SKM-1 treated with dmso at 0.1 percent for 144 hours (cell line): ENCODE measurements around the gene NFATC4.
"Not testable (repeated sequence)": the region's sequence is repeated elsewhere in the genome, so short reads cannot be mapped to it uniquely, and the experiment has no call there.

Experiments used
- DNase-seq: peaks from one replicate; lab custom pipeline; 2025; ENCODE audit not compliant: unreplicated experiment; lab: John Stamatoyannopoulos, UW

The NFATC4 gene

GRCh38 chr14:24338843-24339242 is 29.1 kb upstream of the NFATC4 start:
- no peak for DNase-seq

DNA sequence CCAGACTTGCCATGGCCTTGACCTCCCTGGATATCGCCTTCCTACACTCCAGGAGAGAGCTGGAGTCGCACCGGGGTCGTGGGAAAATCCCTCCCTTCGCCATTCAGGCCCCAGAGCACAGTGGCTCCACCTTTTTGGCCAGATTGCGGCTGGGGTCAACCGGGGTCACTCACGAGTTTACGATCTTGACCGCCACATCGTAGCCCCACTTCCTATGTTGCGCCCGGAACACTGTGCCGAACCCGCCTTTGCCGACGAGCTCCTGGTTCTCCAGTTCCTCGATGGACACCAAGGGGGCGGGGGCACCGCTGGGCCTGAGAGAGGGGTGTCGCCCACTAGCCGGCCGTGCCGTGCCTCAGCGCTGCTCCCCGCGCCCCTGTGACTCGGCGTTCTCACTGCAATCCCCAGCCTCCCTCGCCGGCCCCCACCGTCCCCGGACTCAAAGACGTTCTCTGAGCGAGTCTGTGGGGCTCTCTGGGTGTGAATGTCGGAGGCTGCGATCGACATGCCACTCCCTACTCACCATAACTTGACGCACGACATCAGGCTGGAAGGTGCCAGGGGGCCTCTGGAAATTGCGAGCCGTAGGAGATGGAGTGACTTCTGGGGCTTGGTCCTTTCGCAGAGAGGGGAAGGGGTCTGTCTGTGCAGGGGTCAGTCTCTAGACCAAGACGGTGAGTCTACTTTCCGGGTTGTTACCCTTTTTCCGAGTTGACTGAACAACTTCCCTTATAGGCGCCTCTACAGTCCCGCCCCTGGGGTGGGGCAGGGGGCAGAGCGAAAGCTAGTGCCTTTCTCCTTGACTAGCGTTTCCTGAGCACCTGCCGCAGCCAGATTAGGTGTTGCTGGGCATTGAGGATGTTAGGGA is 28.5 kb upstream of the NFATC4 start, which contains the start of gene RIPK3:
RIPK3 (minus strand) TSS at position 708 of the 868 bp plus-strand sequence; CDS start at position 543, 165 bp downstream.
- no peak for DNase-seq

GRCh38 chr14:24340606-24341005 is 27.4 kb upstream of the NFATC4 start:
- DNase-seq, result no peak

- DNase-seq, result no peak
Measured at GRCh38 chr14:24342889-24343288, 25.1 kb upstream of the NFATC4 start.

DNA sequence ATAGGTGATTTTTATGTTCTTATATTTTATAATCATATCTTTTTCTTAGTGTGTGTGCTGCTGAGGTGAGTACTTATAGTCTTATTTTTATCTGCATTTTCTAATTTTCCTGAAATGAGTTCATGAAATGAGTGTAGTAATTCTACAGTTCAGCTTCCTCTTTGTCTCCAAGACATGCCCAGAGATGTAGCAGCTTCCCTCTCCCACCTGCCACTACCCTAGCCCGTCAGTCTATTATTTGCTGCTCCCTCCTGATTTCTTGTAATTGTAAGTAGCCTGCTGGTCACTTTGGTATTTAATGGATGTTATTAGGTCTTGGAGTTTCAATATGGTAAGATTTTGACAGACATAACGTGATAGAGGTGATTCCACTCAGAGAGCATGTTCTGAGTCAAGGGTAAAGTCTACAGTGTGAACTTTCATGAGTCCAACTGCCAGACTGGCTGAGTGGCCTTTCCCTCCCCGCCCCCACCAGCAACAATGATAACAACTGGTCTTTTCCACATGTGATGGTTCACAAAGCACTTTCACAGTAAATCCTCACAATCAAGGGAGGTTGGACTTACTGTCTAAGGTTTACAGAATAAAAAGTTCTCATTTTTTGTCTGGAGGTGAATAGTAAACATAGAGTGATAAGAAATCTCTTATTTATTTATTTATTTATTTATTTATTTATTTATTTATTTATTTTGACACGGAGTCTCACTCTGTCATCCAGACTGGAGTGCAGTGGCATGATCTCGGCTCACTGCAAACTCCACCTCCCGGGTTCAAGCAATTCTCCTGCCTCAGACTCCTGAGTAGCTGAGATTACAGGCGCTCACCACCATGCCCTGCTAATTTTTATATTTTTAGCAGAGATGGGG is 24.0 kb upstream of the NFATC4 start:
- DNase-seq, result no peak

DNA sequence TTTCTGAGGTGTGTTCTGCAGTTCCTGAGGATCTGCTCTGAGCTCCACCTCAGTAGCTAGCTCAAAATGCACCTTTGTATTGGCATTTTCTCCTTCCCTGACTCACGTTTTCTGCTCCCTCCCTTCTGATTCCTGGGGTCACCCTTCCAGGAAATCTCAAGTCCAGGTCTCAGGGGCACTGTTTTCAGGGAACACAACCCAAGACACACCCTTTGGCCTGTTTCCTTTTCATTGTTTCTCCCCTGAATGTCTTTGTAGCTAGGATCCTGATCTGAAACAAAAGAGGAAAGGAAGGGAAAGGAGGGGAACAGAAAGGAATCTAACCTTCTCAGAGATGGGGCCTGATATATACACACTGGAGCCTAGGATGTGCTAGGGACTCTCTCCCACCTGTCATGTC is 20.9 kb upstream of the NFATC4 start:
- DNase-seq, result no peak

GRCh38 chr14:24348186-24348585 is 19.8 kb upstream of the NFATC4 start:
- DNase-seq, result no peak

- no peak for DNase-seq
Measured at GRCh38 chr14:24349742-24350141, 18.2 kb upstream of the NFATC4 start.

DNA sequence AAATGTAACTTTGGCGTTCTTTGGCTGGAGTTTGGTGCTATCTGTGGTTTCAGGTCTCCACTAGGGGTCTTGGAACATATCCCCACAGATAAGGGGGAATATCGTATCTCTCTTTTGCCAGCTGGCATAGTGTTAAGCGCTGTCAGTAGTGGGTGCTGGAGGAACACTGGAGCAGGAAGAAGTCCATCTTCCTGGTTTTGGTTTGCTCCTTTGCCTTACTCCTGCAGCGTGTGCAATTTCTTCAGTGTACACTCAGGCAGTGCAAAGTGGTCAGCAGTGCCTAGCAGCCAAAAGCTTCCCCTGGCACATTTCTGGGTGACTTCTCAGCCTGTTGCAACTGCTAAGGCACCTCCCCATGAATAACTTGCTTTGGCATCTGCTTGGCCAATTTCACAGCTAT is 16.5 kb upstream of the NFATC4 start:
- DNase-seq, result no peak

DNA sequence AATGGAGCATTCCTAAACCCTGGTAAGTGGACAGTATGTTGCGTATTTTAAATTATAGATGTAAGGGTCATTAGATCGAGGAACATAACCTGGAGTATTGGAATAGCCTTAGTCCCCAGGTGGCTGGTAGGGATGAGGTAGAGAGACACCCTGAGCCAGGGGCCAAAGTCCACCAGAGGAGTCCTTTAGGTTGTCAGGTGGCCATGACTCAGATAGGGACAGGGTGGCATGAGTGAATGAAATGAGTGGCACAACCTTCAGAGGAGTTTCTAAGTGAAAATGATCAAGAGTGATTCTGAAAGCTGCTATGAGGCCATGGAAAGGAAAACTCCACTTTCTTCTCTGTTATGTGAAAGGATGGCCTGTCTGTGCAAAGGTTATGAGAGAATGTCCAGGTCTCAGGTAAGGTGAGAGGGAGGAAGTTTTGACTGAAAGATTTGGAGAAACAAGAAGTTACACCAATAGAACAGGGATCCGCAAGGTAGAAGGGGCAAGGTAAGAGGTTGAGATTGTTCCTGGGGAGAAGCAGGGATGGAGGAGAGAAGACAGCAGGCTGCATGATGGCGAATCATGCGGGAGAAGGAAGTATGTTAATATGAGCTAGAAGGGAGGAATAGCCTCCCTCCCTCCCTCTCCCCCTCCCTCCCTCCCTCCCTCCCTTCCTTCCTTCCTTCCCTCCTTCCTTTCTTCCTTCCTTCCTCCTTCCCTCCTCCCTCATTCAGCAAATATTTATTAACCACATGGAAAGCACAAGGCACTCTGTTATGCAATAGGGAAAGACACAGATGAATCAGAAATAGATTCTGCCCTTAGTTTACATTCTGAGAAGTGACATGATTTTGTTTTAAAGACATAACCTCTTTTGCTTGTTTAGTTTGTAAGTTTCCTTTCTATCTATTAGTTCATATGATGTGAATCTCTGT is 14.2 kb upstream of the NFATC4 start:
- no peak for DNase-seq

GRCh38 chr14:24354482-24354825 is 13.5 kb upstream of the NFATC4 start:
- not testable (repeated sequence) for DNase-seq

- no peak for DNase-seq
Measured at GRCh38 chr14:24355009-24355408, 13.0 kb upstream of the NFATC4 start.

DNA sequence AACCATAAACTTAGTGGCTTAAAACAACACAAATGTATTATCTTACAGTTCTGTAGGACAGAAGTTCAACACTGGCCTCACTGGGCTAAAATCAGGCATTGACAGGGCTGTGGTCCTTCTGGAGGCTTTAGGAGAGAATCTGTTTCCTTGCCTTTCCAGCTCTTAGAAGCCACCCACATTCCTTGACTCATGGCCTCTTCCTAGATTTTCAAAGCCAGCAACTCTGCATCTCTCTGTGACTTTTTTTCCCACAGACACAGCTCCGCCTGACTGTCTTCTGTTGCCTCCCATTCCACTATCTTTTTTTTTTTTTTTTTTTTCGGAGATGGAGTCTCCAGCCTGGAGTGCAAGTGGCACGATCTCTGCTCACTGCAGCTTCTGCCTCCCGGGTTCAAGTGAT is 11.8 kb upstream of the NFATC4 start:
- DNase-seq, result no peak

DNA sequence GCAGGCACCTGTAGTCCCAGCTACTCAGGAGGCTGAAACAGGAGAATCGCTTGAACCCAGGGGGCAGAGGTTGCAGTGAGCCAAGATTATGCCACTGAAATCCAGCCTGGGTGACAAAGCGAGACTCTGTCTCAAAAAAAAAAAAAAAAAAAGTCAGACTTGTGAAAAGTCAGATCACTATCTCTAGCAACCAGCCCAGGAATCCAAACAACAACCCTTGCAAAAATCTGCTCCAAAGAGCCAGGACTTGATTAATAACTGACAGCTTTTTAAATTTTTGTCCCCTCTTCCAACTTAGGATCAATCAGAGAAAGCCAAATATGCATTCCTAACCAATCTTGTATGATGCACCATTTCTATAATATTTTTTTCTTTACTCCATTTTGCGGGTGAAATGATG is 7.7 kb upstream of the NFATC4 start:
- DNase-seq, result no peak

DNA sequence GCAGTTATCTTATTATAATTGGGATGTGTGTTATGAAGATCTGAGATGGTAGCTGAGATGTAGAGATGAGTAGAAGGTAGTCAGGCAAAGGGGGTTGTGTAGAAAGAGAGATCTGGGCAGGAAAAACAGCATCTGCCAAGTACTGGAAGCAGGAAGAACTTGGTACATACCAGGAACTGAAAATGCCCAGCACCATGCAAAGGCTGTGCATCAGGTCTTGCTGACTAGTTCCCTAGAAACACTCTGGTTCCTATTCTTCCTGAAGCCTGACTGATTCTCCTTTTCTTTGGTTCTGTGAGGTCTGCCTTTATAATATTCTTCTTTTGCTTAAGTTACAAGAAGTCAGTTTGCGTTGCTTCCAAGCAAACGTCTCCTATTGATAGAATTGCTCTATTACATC is 6.7 kb upstream of the NFATC4 start:
- no peak for DNase-seq

- DNase-seq, result no peak
Measured at GRCh38 chr14:24362241-24362960, 5.6 kb upstream of the NFATC4 start.

GRCh38 chr14:24363401-24363800 is 4.6 kb upstream of the NFATC4 start:
- DNase-seq, result no peak

- no peak for DNase-seq
Measured at GRCh38 chr14:24364841-24365240, 3.1 kb upstream of the NFATC4 start.

GRCh38 chr14:24365600-24366412 is 2.2 kb upstream of the NFATC4 start:
- no peak for DNase-seq

GRCh38 chr14:24366413-24366720 is 1.6 kb upstream of the NFATC4 start:
- no peak for DNase-seq
